ENCODE data around the gene LRTM2. TPM values are rescaled to one million over a fixed set of nuclear protein-coding genes. Genes with fewer than 3 reads are reported as not detected.

The LRTM2 gene
- total RNA-seq, 1 experiment from 2014 or later = not detected

- ChIA-PET CTCF (no interaction called here), POLR2A (ENCODE audit: unreplicated experiment) (no interaction called here)
- Histone ChIP-seq H3K4me1 (replicated peaks; ENCODE audit: insufficient read depth) (no peaks in the 10 kb centered on the region), H3K9me2 (ENCODE audit: insufficient read depth) (no peaks in the 10 kb centered on the region), H3K9me3 (ENCODE audit: insufficient read depth, low read depth) (no peaks in the 10 kb centered on the region), H3F3A (ENCODE audit: insufficient read depth, low read depth) (no peaks in the 10 kb centered on the region), H3K4me2 (no peak overlapping the region), H3K4me3 (no peak overlapping the region), H3K27ac (no peak overlapping the region), H3K27me3 (ENCODE audit: insufficient read depth, low read depth) (peaks cover 98% of the 10 kb centered on the region), H4K20me1 (ENCODE audit: insufficient read depth) (no peaks in the 10 kb centered on the region), H3K36me3 (ENCODE audit: low read depth) (no peaks in the 10 kb centered on the region), H3K79me2 (ENCODE audit: low read depth) (no peaks in the 10 kb centered on the region), H2AFZ (no peak overlapping the region)
- no TSS peak for BruUV-seq (replicated peaks)
- no peak for TF ChIP-seq EZH2 (IDR thresholded peaks at IDR 0.05; ENCODE audit: low read depth)
- TF ChIP-seq, protein P1, sequence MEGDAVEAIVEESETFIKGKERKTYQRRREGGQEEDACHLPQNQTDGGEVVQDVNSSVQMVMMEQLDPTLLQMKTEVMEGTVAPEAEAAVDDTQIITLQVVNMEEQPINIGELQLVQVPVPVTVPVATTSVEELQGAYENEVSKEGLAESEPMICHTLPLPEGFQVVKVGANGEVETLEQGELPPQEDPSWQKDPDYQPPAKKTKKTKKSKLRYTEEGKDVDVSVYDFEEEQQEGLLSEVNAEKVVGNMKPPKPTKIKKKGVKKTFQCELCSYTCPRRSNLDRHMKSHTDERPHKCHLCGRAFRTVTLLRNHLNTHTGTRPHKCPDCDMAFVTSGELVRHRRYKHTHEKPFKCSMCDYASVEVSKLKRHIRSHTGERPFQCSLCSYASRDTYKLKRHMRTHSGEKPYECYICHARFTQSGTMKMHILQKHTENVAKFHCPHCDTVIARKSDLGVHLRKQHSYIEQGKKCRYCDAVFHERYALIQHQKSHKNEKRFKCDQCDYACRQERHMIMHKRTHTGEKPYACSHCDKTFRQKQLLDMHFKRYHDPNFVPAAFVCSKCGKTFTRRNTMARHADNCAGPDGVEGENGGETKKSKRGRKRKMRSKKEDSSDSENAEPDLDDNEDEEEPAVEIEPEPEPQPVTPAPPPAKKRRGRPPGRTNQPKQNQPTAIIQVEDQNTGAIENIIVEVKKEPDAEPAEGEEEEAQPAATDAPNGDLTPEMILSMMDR (conservative IDR thresholded peaks at IDR 0.05) = no peak
- DNase-seq = no peak
- intact Hi-C loops (cut with micrococcal nuclease; ENCODE audit: unreplicated experiment) = no loop called here
These were observed 33.4 kb downstream of the LRTM2 start for GRCh38 chr12:1853716-1854115.

GRCh38 chr12:1855241-1855640 is 34.9 kb downstream of the LRTM2 start:
- peaks cover 98% of the 10 kb centered on the region for H3K27me3 ChIP-seq (ENCODE audit: insufficient read depth, low read depth)
- H3K9me3 ChIP-seq (ENCODE audit: insufficient read depth, low read depth) = no peaks in the 10 kb centered on the region
- no peaks in the 10 kb centered on the region for H3K9me2 ChIP-seq (ENCODE audit: insufficient read depth)
- no TSS peak for BruUV-seq (replicated peaks)
- no peak overlapping the region for H3K4me2 ChIP-seq
- H3K27ac ChIP-seq = no peak overlapping the region
- H3K36me3 ChIP-seq (ENCODE audit: low read depth) = no peaks in the 10 kb centered on the region
- H3K4me3 ChIP-seq = no peak overlapping the region
- H4K20me1 ChIP-seq (ENCODE audit: insufficient read depth) = no peaks in the 10 kb centered on the region
- ChIA-PET POLR2A (ENCODE audit: unreplicated experiment) (interaction anchor here (0.6 kb wide), 1 partner anchor 18 kb away, joined by 3 read pairs; no protein-coding TSS in a partner anchor), CTCF (no interaction called here)
- H3K4me1 ChIP-seq (replicated peaks; ENCODE audit: insufficient read depth) = no peaks in the 10 kb centered on the region
- H2AFZ ChIP-seq = no peak overlapping the region
- H3K79me2 ChIP-seq (ENCODE audit: low read depth) = no peaks in the 10 kb centered on the region
- intact Hi-C loops (cut with micrococcal nuclease; ENCODE audit: unreplicated experiment) = no loop called here
- TF ChIP-seq, protein P1 (conservative IDR thresholded peaks at IDR 0.05) = no peak
- no peak for TF ChIP-seq EZH2 (IDR thresholded peaks at IDR 0.05; ENCODE audit: low read depth)
- DNase-seq = no peak
- H3F3A ChIP-seq (ENCODE audit: insufficient read depth, low read depth) = no peaks in the 10 kb centered on the region

DNA sequence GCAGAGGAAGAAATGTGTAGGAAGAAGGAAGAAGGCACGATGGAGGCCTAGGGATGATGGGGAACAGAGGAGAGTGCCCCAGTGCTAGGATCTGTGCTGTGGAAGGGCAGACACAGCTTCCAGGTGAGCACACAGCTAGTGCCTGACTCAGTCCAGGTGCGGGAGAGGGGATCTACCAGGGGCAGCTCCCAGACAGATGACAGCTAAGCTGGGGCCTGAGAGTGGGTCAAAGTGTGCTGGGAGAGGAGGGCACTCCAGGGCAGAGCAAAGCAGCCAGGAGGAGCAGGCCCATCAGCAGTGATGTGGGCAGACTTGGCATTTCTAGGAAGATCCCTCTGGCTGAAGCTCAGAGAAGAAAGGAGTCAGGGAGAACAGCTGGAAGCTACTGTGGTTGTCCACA is 36.7 kb downstream of the LRTM2 start:
- H3K27ac ChIP-seq = no peak overlapping the region
- no peak overlapping the region for H3K4me3 ChIP-seq
- no peak for DNase-seq
- no peaks in the 10 kb centered on the region for H3K79me2 ChIP-seq (ENCODE audit: low read depth)
- no peaks in the 10 kb centered on the region for H3K9me2 ChIP-seq (ENCODE audit: insufficient read depth)
- intact Hi-C loops (cut with micrococcal nuclease; ENCODE audit: unreplicated experiment) = no loop called here
- no peaks in the 10 kb centered on the region for H3F3A ChIP-seq (ENCODE audit: insufficient read depth, low read depth)
- no peaks in the 10 kb centered on the region for H3K36me3 ChIP-seq (ENCODE audit: low read depth)
- CTCF ChIA-PET = no interaction called here
- no peaks in the 10 kb centered on the region for H3K9me3 ChIP-seq (ENCODE audit: insufficient read depth, low read depth)
- no peak for TF ChIP-seq EZH2 (IDR thresholded peaks at IDR 0.05; ENCODE audit: low read depth)
- TF ChIP-seq, protein P1 (conservative IDR thresholded peaks at IDR 0.05) = no peak
- POLR2A ChIA-PET (ENCODE audit: unreplicated experiment) = no interaction called here
- no peaks in the 10 kb centered on the region for H3K4me1 ChIP-seq (replicated peaks; ENCODE audit: insufficient read depth)
- H4K20me1 ChIP-seq (ENCODE audit: insufficient read depth) = no peaks in the 10 kb centered on the region
- no TSS peak for BruUV-seq (replicated peaks)
- H3K4me2 ChIP-seq = no peak overlapping the region
- no peak overlapping the region for H2AFZ ChIP-seq
- H3K27me3 ChIP-seq (ENCODE audit: insufficient read depth, low read depth) = peaks cover 100% of the 10 kb centered on the region

Measured in PC-9 (cell line).